ENCODE results near the gene HBM.
"Not testable (repeated sequence)": the region's sequence is repeated elsewhere in the genome, so short reads cannot be mapped to it uniquely, and the experiment has no call there.

HBM gene, protein sequence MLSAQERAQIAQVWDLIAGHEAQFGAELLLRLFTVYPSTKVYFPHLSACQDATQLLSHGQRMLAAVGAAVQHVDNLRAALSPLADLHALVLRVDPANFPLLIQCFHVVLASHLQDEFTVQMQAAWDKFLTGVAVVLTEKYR

DNA sequence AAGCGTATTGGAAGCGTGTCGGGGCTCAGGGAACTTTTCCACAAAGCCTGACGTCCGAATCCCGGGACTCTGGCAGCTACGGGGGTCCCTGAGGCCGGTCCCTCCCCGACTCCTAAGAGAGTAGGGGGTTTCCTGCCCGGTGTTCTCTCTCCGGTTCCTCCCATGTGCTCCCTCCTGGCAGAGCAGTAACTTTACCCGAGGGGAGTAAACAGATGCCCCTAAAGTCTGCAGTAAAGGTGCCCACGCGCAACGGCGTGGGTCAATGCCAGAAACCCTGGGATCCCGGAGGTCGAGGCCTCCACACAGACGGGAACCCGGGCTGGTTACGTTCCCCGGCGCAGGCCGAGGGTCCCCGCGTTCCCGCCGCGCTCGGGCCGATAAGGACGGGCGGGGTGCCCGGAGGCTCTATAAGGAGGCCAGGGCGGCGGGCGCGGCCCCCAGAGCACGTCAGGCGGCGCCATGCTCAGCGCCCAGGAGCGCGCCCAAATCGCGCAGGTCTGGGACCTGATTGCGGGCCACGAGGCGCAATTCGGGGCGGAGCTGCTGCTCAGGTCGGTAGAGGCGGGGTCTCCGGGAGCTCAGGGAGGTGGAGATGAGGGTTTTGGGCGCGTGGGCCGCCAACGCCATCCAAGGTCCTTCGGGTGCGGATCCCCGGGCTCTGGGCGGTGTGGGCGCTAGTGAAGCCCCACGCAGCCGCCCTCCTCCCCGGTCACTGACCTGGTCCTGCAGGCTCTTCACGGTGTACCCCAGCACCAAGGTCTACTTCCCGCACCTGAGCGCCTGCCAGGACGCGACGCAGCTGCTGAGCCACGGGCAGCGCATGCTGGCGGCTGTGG, at the start of gene HBM:
Gene HBM (plus strand): TSS at position 440 of the 836 bp plus-strand sequence. CDS start 20 bp downstream, at position 460.
- no peak for DNase-seq (ENCODE audit: low spot score)

DNA sequence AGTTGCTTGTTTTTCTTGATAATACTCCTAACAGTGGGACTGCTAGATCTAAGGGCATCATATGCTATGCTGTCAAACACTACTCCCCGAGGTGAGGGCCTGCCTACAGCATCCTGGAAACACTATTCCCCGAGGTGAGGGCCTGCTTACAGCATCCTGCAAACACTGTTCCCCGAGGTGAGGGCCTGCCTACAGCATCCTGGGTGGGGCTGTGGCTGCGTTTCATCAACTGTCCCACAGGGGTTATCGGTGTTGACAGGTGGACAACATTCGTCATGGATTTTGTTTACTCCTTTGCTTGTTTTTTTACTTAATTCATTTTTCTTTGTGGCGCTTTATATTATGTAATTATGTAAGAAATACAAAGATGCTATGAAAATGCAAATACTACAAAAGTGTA, 49.8 kb upstream of the HBM start:
- DNase-seq (ENCODE audit: low spot score), result no peak

DNA sequence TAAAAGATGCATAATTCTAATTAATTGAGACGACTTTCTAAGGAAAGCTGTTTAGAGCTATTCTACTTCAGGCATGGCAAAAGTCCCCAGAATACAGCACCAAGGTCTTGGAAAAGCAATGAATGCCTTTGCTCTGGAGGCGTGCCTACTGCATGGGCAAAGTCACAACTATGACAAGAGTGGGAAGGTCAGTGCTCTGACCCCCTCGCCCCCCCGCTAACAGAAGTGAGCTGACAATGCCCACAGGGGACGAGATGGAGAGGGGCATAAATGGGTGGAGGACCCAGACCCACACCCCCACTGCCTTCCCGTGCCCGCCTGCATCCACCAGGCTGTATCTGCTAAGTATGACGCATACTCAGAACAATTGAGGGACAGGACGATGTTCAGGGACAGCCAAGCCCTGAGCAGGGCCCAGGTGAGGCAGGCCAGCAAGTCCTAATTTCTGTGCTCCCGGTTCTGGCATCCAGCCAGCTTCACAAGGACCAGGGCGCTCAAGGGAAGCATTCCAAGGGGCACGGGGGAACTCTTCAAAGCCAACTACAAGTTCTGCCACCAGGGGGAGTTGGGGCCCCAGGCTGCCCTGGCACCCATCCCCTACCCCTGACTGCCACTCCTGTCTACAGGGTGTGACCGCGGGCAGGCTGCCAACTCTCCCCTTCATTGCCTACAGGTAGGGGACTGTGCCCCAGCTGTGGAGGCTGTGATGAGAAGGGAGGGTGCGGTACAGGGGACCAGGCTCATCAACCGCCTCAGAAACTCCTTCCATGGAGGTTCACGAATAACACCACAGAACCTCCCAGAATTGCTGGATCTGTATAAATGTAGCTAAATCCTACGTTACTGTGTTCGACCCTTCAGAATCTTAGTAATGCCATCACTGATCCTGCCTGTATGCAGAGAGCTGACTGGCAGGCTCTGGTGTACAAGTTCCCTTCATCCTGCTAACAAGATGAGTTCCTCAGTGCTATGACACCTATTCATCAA, 48.1 kb upstream of the HBM start:
- DNase-seq (ENCODE audit: low spot score), result peak; percentile 68

DNA sequence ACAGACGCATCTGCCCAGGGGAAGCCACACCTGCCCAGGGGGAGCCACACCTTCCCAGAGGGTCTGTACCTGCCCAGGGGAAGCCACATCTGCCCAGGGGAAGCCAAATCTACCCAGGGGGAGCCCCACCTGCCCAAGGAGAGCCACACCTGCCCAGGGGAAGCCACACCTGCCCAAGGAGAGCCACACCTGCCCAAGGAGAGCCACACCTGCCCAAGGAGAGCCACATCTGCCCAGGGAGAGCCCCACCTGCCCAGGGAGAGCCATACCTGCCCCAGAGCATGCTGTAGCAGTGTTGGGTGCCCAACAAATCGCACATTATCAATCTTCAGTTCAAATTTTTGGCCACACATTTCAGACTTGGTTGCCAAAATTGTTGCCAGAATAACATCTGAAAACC, 46.9 kb upstream of the HBM start:
- no peak for DNase-seq (ENCODE audit: low spot score)

DNA sequence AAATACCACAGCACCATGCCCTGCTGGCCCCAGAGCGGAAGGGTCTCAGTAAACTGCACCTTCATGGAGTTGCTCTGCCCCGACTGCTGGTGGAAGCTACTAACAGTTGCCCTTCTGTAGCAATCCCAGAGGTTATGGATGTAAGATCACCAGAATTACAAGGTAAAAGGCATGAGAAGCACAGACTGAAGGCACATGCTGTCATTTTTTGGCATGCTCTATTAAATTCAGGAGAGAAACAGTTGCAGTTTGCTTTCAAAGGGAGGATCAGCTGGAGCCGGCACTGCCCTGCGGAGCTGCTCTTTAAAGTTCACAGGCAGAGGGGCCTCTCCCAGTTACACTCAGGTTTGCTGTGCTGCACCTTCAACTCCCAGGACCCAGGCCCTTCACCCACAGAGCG, 46.5 kb upstream of the HBM start:
- no peak for DNase-seq (ENCODE audit: low spot score)

DNA sequence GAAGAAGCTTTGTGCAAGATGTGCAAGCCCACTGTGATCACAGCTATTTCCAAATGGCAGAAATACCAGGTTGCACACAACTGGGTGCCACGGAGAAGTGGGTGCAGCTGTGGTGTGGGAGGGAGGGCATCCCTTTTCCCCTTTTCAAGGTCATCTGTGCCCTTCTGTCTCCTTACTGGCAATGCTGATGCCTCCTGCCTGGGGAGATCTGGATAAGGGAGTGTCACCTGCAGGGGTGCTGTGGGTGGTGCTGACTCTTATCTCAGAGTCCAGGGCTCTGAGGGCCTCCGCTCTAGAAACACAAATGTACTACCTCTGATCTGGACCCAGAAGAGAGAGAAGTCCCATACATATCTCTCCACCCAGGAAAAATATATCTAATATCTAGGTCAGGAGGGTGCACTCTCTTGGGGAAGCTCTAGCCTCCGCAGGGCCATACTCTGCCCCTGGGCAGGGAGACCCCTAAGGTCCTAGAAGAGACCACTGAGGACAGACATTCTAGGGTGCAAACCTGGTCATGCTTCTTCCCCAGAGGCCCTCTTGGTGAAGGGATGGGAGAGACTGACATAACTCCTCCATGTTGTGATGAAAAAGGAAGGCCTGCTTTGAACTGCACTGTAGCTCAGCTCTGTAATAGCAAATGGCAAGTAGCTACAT, 45.8 kb upstream of the HBM start:
- DNase-seq (ENCODE audit: low spot score), result no peak

DNA sequence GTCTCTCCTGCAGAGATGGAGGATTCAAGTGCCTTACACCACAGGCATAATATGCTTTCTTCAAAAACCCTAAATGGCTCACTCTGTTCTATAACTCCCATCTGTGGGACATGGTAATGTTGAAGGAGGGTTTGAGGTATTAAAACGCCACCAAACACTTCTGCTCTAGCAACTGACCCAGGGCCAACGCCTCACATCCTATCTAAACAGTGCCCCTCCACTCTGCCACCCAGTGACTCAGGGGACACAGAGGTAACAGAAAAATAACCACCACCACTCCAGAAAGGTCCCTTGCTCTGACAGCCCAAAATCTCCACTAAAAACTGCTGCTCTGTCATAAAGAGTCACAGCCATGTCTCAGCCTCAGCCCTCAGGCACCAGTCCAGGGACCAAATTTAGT, 45.0 kb upstream of the HBM start:
- no peak for DNase-seq (ENCODE audit: low spot score)

DNA sequence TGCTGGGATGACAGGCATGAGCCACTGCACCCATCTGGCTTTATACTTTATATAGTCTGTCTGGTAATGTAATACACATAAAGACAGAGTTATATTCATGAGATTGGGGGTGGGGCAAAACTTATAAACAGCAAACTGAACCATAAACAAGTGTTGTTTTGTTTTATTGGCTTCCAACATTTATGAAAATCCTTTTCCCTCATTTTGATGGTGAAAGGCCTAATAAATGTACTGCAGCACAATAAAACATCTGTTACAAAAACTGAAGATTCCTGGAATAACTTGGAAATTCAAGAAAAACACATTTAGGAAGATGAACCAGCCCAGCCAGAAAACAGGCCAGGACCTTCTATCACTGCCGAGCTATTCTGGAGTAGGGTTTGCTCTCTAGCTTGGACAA, 43.4 kb upstream of the HBM start:
- no peak for DNase-seq (ENCODE audit: low spot score)

DNA sequence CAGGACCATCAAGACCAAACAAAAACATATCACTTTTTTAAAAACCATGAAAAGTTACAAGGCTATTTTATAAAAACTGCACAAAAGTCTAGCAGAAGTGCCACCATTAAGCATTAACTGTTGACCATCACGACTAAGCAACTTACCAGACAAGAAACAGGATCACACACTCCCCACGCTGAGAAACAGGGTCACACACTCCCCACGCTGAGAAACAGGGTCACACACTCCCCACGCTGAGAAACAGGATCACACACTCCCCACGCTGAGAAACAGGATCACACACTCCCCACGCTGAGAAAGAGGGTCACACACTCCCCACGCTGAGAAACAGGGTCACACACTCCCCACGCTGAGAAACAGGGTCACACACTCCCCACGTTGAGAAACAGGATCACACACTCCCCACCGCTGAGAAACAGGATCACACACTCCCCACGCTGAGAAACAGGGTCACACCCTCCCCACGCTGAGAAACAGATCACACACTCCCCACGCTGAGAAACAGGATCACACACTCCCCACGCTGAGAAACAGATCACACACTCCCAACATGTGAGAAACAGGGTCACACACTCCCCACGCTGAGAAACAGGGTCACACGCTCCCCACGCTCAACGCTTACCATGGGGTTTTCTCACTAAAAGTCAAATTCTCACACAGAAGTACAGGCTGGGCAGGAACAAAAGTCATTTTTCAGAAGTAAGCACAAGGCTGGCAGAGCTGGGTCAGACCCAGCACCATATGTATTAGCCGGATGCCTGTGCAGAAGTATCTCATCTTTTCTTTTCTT, 42.0 kb upstream of the HBM start:
- DNase-seq (ENCODE audit: low spot score), result not testable (repeated sequence)

DNA sequence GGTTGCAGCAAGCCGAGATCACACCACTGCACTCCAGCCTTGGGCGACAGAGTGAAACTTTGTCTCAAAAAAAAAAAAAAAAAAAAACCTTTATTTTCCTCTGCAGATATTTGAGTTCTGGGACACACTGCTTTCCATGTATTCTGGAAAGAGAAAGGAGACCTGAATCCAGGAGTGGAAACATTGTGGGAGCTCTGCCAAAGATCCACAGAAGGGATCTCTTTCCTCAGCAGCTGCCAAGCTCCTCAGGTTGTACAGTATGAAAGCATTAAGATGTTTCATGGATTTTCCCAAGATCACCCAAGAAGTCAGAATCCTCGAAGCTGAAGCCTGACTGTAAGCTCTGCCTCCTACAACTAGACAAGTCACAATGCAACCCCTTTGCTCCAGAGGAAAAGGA, 40.8 kb upstream of the HBM start:
- DNase-seq (ENCODE audit: low spot score), result no peak

DNA sequence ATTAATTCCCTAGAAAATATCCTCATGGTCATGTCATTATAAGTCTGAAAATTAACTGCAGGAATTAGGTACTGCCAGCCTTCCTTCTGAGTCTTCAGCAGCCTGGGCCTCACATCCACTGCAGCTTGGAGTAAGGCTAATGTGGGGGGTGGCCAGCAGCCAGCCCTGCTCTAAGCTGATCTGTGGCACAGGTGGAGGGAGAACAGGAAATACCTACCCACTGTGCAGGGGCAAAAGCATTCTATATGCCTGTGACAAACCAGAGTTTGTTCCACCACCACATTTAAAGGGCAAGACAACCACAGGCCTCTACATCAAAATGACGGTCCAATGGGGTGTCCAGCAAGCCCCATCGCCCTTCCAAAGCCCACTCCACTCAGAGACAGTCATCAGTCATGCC, 36.7 kb upstream of the HBM start:
- no peak for DNase-seq (ENCODE audit: low spot score)

DNA sequence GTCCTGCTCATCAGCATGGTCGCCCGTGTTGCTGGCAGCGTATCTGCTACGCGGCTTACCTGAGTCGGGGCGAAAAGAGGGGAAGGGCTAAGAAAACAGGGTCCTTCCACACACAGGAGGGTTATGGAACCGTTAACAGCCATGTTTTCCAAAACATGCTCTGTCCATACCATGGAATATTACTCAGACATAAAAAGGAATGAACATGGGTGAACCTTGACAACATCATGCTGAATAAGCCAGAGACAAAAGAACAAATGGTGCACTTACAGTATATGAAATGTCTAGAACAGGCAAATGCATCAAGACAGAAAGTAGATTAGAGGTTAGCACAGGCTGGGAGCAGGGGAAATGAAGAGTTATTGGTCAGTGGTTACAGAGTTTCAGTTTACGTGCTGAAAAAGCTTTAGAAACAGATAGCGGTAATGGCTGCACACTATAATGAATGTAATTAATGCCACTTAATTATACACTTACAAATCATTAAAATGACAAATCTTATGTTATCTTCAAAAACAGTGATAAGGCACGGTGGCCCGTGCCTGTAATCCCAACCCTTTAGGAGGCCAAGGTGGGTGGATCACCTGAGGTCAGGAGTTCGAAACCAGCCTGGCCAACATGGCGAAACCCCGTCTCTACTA, 35.1 kb upstream of the HBM start:
- no peak for DNase-seq (ENCODE audit: low spot score)

DNA sequence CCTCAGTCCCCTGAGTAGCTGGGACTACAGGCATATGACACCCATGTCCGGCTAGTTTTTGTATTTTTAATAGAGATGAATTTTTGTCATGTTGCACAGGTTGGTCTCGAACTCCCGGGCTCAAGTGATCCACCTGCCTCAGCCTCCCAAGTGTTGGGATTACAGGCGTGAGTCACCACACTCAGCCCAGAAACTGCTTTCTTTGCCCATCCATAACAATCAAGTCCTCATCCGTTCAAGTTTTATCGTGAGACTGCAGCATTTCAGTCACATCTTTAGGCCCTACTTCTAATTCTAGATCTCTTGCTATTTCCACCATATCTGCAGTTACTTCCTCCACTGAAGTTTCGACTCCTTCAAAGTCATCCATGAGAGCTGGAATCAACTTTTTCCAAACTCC, 33.7 kb upstream of the HBM start:
- DNase-seq (ENCODE audit: low spot score), result no peak

DNA sequence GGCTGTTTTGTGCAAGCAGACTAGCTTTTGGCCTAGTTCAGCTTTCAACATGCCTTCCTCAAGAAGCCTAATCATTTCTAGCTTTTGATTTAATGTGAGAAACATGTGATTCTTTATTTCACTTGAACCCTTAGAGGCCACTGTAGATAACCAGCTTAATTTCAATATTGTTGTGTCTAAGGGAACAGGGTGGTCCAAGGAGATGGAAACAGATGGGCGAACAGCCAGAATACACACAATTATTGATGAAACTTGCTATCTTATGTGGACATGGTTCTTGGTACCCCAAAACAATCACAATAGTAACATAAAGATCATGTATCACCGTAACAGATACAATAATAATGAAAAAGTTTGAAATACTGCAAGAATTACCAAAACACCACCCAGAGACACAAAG, 32.1 kb upstream of the HBM start:
- no peak for DNase-seq (ENCODE audit: low spot score)

DNA sequence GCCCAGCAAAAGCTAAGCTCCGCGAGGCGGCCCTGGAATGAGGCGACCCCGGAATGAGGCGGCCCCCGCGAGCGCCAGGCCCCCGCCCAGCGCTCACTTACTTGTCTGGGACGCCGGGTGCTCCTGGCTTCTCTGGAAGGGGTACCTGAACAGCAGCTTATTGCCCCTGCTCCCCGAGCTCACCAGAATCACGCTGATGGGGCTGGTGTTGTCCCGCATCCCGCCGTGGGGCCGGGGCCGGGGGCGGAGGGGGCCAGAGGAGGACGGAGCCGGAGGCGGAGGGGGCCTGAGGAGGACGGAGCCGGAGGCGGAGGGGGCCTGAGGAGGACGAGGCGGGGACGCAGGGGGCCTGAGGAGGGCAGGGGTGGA, 27.7 kb upstream of the HBM start:
- no peak for DNase-seq (ENCODE audit: low spot score)

DNA sequence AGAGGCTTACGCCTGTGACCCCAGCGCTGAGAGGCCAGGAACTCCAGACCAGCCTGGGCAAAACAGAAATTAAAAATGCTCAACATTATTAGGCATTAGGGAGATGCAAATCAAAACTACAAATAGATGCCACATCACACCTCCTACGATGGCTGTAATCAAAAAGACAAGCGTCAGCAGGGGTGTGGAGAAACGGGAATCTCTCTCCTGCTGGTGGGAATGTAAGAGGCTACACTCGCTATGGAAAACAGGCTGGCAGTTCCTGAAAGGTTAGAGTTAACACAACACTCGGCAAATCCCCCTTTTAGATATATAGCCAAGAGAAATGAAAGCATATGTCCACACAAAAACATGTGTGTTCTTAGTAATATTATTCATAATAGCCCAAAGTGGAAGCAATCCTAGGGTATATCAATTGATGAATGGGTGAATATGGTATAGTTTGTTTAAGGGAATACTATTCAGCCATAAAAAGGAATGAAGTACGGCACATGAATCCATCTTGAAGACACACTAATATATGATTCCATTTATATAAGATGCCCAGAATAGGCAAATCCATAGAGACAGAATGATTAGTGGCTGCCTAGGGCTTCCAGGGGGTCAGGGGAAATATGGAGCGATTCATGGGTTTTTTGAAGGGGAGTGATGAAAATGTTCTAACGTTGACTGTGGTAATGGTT, 25.5 kb upstream of the HBM start:
- DNase-seq (ENCODE audit: low spot score), result no peak

DNA sequence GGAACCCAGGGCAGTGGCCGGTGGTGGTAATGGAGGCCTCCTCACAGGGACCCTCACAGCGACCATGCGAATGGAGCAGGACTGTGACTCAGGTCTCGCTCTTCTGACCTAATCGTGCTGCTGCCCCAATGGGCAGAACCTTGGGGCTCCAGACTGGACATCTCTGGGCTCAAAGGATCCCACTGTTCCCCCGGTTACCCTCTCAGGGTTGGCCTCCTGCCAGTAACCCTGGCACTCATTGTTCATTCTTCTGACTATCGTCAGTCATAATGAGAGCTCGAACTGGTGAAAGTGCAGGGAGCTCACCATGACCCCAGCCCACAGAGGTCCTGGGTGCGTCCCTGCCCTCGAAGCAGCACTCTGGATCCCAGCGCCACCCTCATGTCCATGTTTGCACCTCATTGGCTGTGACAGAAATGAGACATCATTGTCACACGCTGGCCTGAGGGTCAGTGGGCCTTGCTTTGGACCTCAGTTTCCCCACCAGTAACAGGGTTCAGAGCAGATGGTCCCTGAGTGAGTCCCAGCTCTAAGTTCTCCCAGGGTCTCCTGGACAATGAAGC, 23.3 kb upstream of the HBM start:
- no peak for DNase-seq (ENCODE audit: low spot score)

DNA sequence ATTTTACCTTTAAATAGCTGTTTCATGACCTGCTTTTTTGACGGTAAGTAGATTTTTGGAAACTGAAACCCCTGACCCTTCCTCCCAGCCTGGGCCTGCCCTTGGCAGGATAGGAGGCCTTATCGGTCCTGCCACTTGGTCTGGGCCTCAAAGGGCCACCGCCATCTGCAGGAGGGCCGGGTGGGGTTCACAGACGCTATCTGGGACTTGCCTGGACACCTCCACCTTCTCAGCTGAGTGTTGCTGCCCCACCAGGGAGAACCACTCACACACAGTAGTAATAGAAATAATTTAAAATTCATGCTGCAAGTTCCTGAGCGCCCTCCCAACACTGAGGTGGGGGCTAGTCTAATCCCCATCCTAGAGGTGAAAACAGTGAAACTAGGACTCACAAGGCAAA, 22.7 kb upstream of the HBM start:
- DNase-seq (ENCODE audit: low spot score), result no peak

DNA sequence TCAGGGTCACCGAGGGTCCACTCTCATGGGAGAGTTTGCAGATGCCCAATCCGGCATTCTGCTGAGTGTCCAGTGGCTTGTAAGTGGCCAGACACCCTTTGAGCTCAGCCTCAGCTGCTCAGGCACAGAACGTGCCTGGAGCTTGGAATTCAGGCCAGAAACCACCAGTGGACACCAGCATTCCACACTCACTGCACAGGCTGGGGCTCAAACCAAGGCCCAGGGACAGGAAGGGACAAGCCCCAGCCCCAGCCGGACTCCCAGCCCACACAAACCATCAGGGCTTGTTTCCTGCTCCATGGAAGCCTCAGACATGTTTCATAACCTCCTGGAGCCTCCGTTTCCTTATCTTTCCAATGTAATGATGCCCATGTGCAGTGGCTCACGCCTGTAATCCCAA, 22.3 kb upstream of the HBM start:
- DNase-seq (ENCODE audit: low spot score), result no peak

DNA sequence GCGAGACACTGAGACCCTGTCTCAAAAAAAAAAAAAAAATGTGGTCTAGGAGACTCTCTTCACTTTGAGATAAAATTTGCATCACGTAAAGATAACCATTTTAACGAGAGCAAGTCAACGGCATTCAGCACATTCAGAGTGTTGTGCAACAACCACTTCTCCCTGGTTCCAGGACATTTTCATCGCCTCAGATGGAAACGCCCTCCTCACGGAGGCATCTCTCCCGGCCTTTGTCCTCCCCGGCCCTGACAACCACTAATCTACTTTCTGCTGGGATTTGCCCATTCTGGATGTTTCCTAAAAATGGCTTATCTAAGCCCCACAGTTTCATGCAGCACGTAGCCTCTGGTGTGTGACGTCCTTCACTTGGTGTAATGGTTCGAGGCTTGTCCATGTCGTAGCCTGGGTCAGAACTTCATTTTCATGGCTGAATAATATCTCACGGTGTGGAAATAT, 21.0 kb upstream of the HBM start:
- no peak for DNase-seq (ENCODE audit: low spot score)
